Measurements from ENCODE around the gene PRRG1. TPM values are rescaled to one million over a fixed set of nuclear protein-coding genes. Genes with fewer than 3 reads are reported as not detected.
A peak's percentile ranks its signal among the peaks of the same experiment; 100 is the strongest.

The PRRG1 gene
- polyA plus RNA-seq, 1 of the 3 experiments (the other 2 are of a cell fraction) = 3.0 TPM

GRCh38 chrX:37454537-37455285, 105.5 kb downstream of the PRRG1 start (continued):
- TF ChIP-seq SMC3 (IDR thresholded peaks at IDR 0.05; ENCODE audit: low read depth, low read length) (no peak), JUND (IDR thresholded peaks at IDR 0.05) (0 out of 2 replicates have a peak, but pooled peaks have one; percentile 28), REST (IDR thresholded peaks at IDR 0.05; ENCODE audit: low read depth, low read length) (no peak), YY1 (IDR thresholded peaks at IDR 0.05; ENCODE audit: low read depth) (no peak), NRF1 (IDR thresholded peaks at IDR 0.05; ENCODE audit: low read depth, low read length) (no peak), IRF3 (IDR thresholded peaks at IDR 0.05; ENCODE audit: low read depth, low read length) (no peak), EP300 (IDR thresholded peaks at IDR 0.05; ENCODE audit: borderline replicate concordance in 1 of 2, low read depth in 1 of 2, low read length in 1 of 2) (no peak)

GRCh38 chrX:37455381-37455780, 106.2 kb downstream of the PRRG1 start:
- DNase-seq = no peak
- no peaks in the 10 kb centered on the region for H3K9me3 ChIP-seq
- ChIA-PET CTCF (no interaction called here), POLR2A (no interaction called here)
- H3K36me3 ChIP-seq (replicated peaks in 1 of 2; ENCODE audit: control insufficient read depth in 1 of 2, insufficient read depth in 2 of 2, low read length in 1 of 2) = no peaks in the 10 kb centered on the region
- no peaks in the 10 kb centered on the region for H3K79me2 ChIP-seq (ENCODE audit: insufficient read depth)
- no peaks in the 10 kb centered on the region for H3F3A ChIP-seq (replicated peaks; ENCODE audit: insufficient read depth)
- TF ChIP-seq RXRA (IDR thresholded peaks at IDR 0.05; ENCODE audit: borderline replicate concordance, low read depth) (no peak), USF1 (IDR thresholded peaks at IDR 0.05; ENCODE audit: borderline replicate concordance, low read depth) (no peak), RAD21 (IDR thresholded peaks at IDR 0.05; ENCODE audit: low read length) (no peak), FOSL2 (IDR thresholded peaks at IDR 0.05; ENCODE audit: borderline replicate concordance, low read depth) (no peak), PBX3 (IDR thresholded peaks at IDR 0.05) (no peak), NFIC (IDR thresholded peaks at IDR 0.05; ENCODE audit: borderline replicate concordance) (no peak), IRF3 (IDR thresholded peaks at IDR 0.05; ENCODE audit: low read depth, low read length) (no peak), JUND (IDR thresholded peaks at IDR 0.05) (no peak), FOXM1 (IDR thresholded peaks at IDR 0.05; ENCODE audit: low read depth) (no peak), EZH2phosphoT487 (IDR thresholded peaks at IDR 0.05; ENCODE audit: borderline replicate concordance, low read depth) (no peak), YY1 (IDR thresholded peaks at IDR 0.05; ENCODE audit: low read depth) (no peak), FOXJ3 (CRISPR knock-in tag; IDR thresholded peaks at IDR 0.05) (no peak), SIN3A (IDR thresholded peaks at IDR 0.05; ENCODE audit: borderline replicate concordance, low read depth, low read length) (no peak), ELF1 (IDR thresholded peaks at IDR 0.05) (no peak), ZBTB33 (IDR thresholded peaks at IDR 0.05; ENCODE audit: borderline replicate concordance, low read depth) (no peak), MAX (IDR thresholded peaks at IDR 0.05; ENCODE audit: low read depth) (no peak)
- no peak overlapping the region for H2AFZ ChIP-seq (ENCODE audit: low read depth)
- WGBS (ENCODE audit: low lambda C conversion rate) = 45% methylated on average over 1 of the region's 1 CpG
- H3K4me3 ChIP-seq (ENCODE audit: low read depth in 2 of 2, low read length in 1 of 2) = no peak overlapping the region
- H4K20me1 ChIP-seq (ENCODE audit: insufficient read depth) = no peaks in the 10 kb centered on the region
- no peak overlapping the region for H3K4me2 ChIP-seq
- no peak overlapping the region for H3K9ac ChIP-seq
- H3K27ac ChIP-seq (ENCODE audit: low read depth in 2 of 2, low read length in 1 of 2) = no peak overlapping the region
- peaks cover 0 to 9% of the 10 kb centered on the region in 2 experiments; a peak in 1 of 4 replicates for H3K4me1 ChIP-seq (ENCODE audit: control insufficient read depth in 1 of 2, insufficient read depth in 2 of 2, low read depth in 1 of 2, low read length in 1 of 2)
- H3K27me3 ChIP-seq (ENCODE audit: insufficient read depth) = no peaks in the 10 kb centered on the region
- H3K9me2 ChIP-seq = no peaks in the 10 kb centered on the region
